Measurements from ENCODE around the gene USP48. TPM values are rescaled to one million over a fixed set of nuclear protein-coding genes. Genes with fewer than 3 reads are reported as not detected.

USP48 gene
- total and polyA plus RNA-seq, 2 of the 13 experiments (the other 11 are each of a cell fraction or from before 2014, with no cell fraction given), result 30.4 to 30.7 TPM

GRCh38 chr1:21750841-21751240, 32.1 kb downstream of the USP48 start:
- Histone ChIP-seq H3K4me1 (ENCODE audit: insufficient read depth, low read length) (no peaks in the 10 kb centered on the region), H3K9ac (ENCODE audit: insufficient read depth, low read depth, low read length) (no peak overlapping the region), H3K4me2 (ENCODE audit: low read depth, low read length) (no peak overlapping the region), H3K9me3 (ENCODE audit: low read length) (no peaks in the 10 kb centered on the region), H3K79me2 (ENCODE audit: insufficient read depth, low read length) (no peaks in the 10 kb centered on the region), H3K36me3 (replicated peaks in 1 of 2; ENCODE audit: control insufficient read depth in 1 of 2, insufficient read depth in 2 of 2, low read length in 2 of 2) (peaks cover 16 to 67% of the 10 kb centered on the region in 2 experiments; a peak in 4 of 5 replicates), H2AFZ (ENCODE audit: low read length) (no peak overlapping the region), H4K20me1 (ENCODE audit: insufficient read depth, low read length) (no peaks in the 10 kb centered on the region), H3K27ac (ENCODE audit: extremely low read length, insufficient read depth, low read length) (no peak overlapping the region), H3K27me3 (ENCODE audit: control insufficient read depth in 1 of 2, insufficient read depth in 2 of 2, low read length in 2 of 2) (no peaks in the 10 kb centered on the region), H3K4me3 (replicated peaks in 1 of 3; ENCODE audit: insufficient read depth in 1 of 3, low read depth in 2 of 3, low read length in 3 of 3) (no peak overlapping the region)
- no peak for DNase-seq (ENCODE audit: low spot score)
- CTCF ChIA-PET (ENCODE audit: low intra/inter-chr PET ratio, low total read pairs), result no interaction called here
- POLR2A ChIA-PET, result no interaction called here
- intact Hi-C loops (cut with micrococcal nuclease; ENCODE audit: unreplicated experiment) (no loop called here), in situ Hi-C loops (cut with HindIII; ENCODE audit: extremely low pct_ligation_motif_present, low pct_unique_long_range_greater_than_20kb) (no loop called here)
- TF ChIP-seq EP300 (IDR thresholded peaks at IDR 0.05; ENCODE audit: low read depth in 2 of 2, low read length in 2 of 2) (no peak), EP300 (CRISPR knock-in tag; IDR thresholded peaks at IDR 0.05; ENCODE audit: borderline replicate concordance) (no peak), ONECUT2 (CRISPR knock-in tag; IDR thresholded peaks at IDR 0.05) (no peak), MTF2 (CRISPR knock-in tag; IDR thresholded peaks at IDR 0.05; ENCODE audit: borderline replicate concordance) (no peak), ZNF468 (CRISPR knock-in tag; IDR thresholded peaks at IDR 0.05) (no peak), PHF8 (CRISPR knock-in tag; IDR thresholded peaks at IDR 0.05) (no peak), E2F2 (CRISPR knock-in tag; IDR thresholded peaks at IDR 0.05; ENCODE audit: borderline replicate concordance) (no peak), GTF2F1 (IDR thresholded peaks at IDR 0.05; ENCODE audit: low read length) (no peak), BRF2 (CRISPR knock-in tag; IDR thresholded peaks at IDR 0.05) (no peak), TIGD3 (CRISPR knock-in tag; IDR thresholded peaks at IDR 0.05; ENCODE audit: borderline replicate concordance) (no peak), ZNF644 (CRISPR knock-in tag; IDR thresholded peaks at IDR 0.05; ENCODE audit: low read depth) (no peak), CHD2 (IDR thresholded peaks at IDR 0.05; ENCODE audit: low read depth, low read length) (no peak), HCFC1 (IDR thresholded peaks at IDR 0.05; ENCODE audit: low read depth, low read length) (no peak), IKZF4 (CRISPR knock-in tag; IDR thresholded peaks at IDR 0.05; ENCODE audit: borderline replicate concordance, low read depth, not compliant biosample characterization) (no peak), ZBTB38 (CRISPR knock-in tag; IDR thresholded peaks at IDR 0.05) (no peak), MIXL1 (CRISPR knock-in tag; IDR thresholded peaks at IDR 0.05) (no peak), CCAR2 (optimal IDR thresholded peaks at IDR 0.05; ENCODE audit: low read depth, low read length) (no peak)
- TF ChIP-seq, protein P1, sequence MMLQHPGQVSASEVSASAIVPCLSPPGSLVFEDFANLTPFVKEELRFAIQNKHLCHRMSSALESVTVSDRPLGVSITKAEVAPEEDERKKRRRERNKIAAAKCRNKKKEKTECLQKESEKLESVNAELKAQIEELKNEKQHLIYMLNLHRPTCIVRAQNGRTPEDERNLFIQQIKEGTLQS (CRISPR knock-in tag; IDR thresholded peaks at IDR 0.05), result no peak
- no peak for ATAC-seq
- FAIRE-seq, result no peak
- no TSS peak for BruUV-seq (replicated peaks)
- WGBS (ENCODE audit: low lambda C conversion rate), result 49% methylated on average over 2 of the region's 2 CpGs
